Panc1 (cell line): Measurements from ENCODE around the gene RASSF4. TPM values are rescaled to one million over a fixed set of nuclear protein-coding genes. Genes with fewer than 3 reads are reported as not detected.

Source experiments
- ATAC-seq: fragments of 200-7000 bp; cut with Tn5 transposase; 2 replicates; pipeline ENCODE4 v1.9.1; 2020; ENCODE audit warnings: mild to moderate bottlenecking, moderate library complexity
- BruUV-seq: library from RNA; stranded (reverse); fragments of 400-500 nt; replicated peaks from 2 replicates; lab custom pipeline; 2021; lab: Mats Ljungman, UMichigan
- CTCF ChIA-PET: fragments of 300-600 bp; sonication (Branson Sonifier 250); formaldehyde crosslinking; loops from one replicate; lab custom pipeline; 2022; ENCODE audit warnings: antibody characterized with exemption; lab: Charles Lee
- POLR2A ChIA-PET: fragments of 300-600 bp; sonication (Branson Sonifier 250); formaldehyde crosslinking; loops from one replicate; lab custom pipeline; 2022; ENCODE audit warnings: antibody characterized with exemption; lab: Charles Lee
- DNase-seq: peaks from one replicate; pipeline ENCODE4 v3.0.0-alpha.2; 2010; ENCODE audit warnings: low read depth, low spot score
- H3K27ac ChIP-seq: 2 replicates; pipeline ENCODE4 v1.5.1; 2011; ENCODE audit warnings: mild to moderate bottlenecking, low read length, inconsistent platforms
- H3K27me3 ChIP-seq: fragments of 200-500 bp; sonication (Bioruptor generic); 2 replicates; pipeline ENCODE4 v1.6.0; 2014; ENCODE audit warnings: low read length, inconsistent platforms; ENCODE audit not compliant: control insufficient read depth, insufficient read depth
- H3K36me3 ChIP-seq: fragments of 200-500 bp; sonication (Bioruptor generic); 2 replicates; pipeline ENCODE4 v1.5.1; 2014; ENCODE audit warnings: inconsistent platforms, mild to moderate bottlenecking, low read length, moderate library complexity; ENCODE audit not compliant: control insufficient read depth, insufficient read depth
- H3K4me1 ChIP-seq: 2 replicates; pipeline ENCODE4 v1.5.1; 2011; ENCODE audit warnings: inconsistent platforms, mild to moderate bottlenecking, low read length, moderate library complexity; ENCODE audit not compliant: control insufficient read depth, insufficient read depth
- H3K4me3 ChIP-seq, 2 experiments: 2 replicates each; pipeline ENCODE4 v1.5.1; 2011 to 2012; ENCODE audit warnings: low read depth in 2 of 2, low read length in 2 of 2, mild to moderate bottlenecking in 2 of 2, inconsistent platforms in 1 of 2, moderate library complexity in 1 of 2
- H3K9me3 ChIP-seq: fragments of 200-500 bp; sonication (Bioruptor generic); 2 replicates; pipeline ENCODE4 v1.5.1; 2014; ENCODE audit warnings: low read depth, mild to moderate bottlenecking, inconsistent platforms, low read length, moderate library complexity; ENCODE audit not compliant: control insufficient read depth, insufficient read depth
- POLR2AphosphoS5 ChIP-seq: IDR thresholded peaks from 2 replicates; pipeline ENCODE4 v1.6.1; 2012; ENCODE audit warnings: mild to moderate bottlenecking, low read depth, low read length, moderate library complexity
- REST ChIP-seq, 2 experiments: IDR thresholded peaks; 2 replicates each; pipeline ENCODE4 v1.6.1; 2011 to 2012; ENCODE audit warnings: low read depth in 2 of 2, control low read depth in 1 of 2, low read length in 1 of 2, mild to moderate bottlenecking in 1 of 2, moderate library complexity in 1 of 2; ENCODE audit not compliant: insufficient read depth in 1 of 2
- SIN3A ChIP-seq: IDR thresholded peaks from 2 replicates; pipeline ENCODE4 v1.6.1; 2012; ENCODE audit warnings: low read depth, mild to moderate bottlenecking, low read length, moderate library complexity, borderline replicate concordance; ENCODE audit not compliant: insufficient read depth
- TCF7L2 ChIP-seq: IDR thresholded peaks from 2 replicates; pipeline ENCODE4 v1.6.1; 2011; ENCODE audit warnings: mild to moderate bottlenecking, low read depth, low read length, inconsistent platforms
- in situ Hi-C: cut with HindIII; loops from 2 replicates; pipeline ENCODE4 v1.10.0; 2016; ENCODE audit warnings: low sequenced_read_pairs, low pct_unique_long_range_greater_than_20kb
- intact Hi-C: fragments of 100-400 bp; cut with micrococcal nuclease; formaldehyde crosslinking; loops from one replicate; pipeline ENCODE4 v1.10.0; 2022; ENCODE audit not compliant: unreplicated experiment
- total RNA-seq: library from RNA; stranded (reverse); gene quantifications from one replicate; pipeline ENCODE4 v1.2.1, GENCODE V29; 2021; ENCODE audit not compliant: unreplicated experiment
- TF ChIP-seq, protein P1 (sequence below): fragments of 450-650 bp; IDR thresholded peaks from 2 replicates; pipeline ENCODE4 v1.5.1; 2017; ENCODE audit warnings: mild to moderate bottlenecking

The RASSF4 gene
- total RNA-seq, 1 experiment from 2014 or later: 13.9 TPM

GRCh38 chr10:44972874-44973306, 13.3 kb downstream of the RASSF4 start:
- TF ChIP-seq SIN3A (no peak), TCF7L2 (no peak), POLR2AphosphoS5 (no peak), REST (IDR thresholded peaks at IDR 0.05; ENCODE audit: insufficient read depth in 1 of 2, low read depth in 2 of 2, low read length in 1 of 2) (no peak)
- TF ChIP-seq, protein P1, sequence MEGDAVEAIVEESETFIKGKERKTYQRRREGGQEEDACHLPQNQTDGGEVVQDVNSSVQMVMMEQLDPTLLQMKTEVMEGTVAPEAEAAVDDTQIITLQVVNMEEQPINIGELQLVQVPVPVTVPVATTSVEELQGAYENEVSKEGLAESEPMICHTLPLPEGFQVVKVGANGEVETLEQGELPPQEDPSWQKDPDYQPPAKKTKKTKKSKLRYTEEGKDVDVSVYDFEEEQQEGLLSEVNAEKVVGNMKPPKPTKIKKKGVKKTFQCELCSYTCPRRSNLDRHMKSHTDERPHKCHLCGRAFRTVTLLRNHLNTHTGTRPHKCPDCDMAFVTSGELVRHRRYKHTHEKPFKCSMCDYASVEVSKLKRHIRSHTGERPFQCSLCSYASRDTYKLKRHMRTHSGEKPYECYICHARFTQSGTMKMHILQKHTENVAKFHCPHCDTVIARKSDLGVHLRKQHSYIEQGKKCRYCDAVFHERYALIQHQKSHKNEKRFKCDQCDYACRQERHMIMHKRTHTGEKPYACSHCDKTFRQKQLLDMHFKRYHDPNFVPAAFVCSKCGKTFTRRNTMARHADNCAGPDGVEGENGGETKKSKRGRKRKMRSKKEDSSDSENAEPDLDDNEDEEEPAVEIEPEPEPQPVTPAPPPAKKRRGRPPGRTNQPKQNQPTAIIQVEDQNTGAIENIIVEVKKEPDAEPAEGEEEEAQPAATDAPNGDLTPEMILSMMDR: no peak
- BruUV-seq: no TSS peak
- intact Hi-C loops: no loop called here
- Histone ChIP-seq H3K36me3 (no peaks in the 10 kb centered on the region), H3K27me3 (no peaks in the 10 kb centered on the region), H3K4me3 (no peak overlapping the region), H3K27ac (no peak overlapping the region; the same call in 1 of the 2 replicates), H3K4me1 (peaks cover 42% of the 10 kb centered on the region), H3K9me3 (no peaks in the 10 kb centered on the region)
- in situ Hi-C loops: no loop called here
- DNase-seq (no peak), ATAC-seq (no peak)
- CTCF ChIA-PET: interaction anchor here (0.8 kb wide), 1 partner anchor 39 kb away, joined by 3 read pairs; no protein-coding TSS in a partner anchor
- POLR2A ChIA-PET: no interaction called here

DNA sequence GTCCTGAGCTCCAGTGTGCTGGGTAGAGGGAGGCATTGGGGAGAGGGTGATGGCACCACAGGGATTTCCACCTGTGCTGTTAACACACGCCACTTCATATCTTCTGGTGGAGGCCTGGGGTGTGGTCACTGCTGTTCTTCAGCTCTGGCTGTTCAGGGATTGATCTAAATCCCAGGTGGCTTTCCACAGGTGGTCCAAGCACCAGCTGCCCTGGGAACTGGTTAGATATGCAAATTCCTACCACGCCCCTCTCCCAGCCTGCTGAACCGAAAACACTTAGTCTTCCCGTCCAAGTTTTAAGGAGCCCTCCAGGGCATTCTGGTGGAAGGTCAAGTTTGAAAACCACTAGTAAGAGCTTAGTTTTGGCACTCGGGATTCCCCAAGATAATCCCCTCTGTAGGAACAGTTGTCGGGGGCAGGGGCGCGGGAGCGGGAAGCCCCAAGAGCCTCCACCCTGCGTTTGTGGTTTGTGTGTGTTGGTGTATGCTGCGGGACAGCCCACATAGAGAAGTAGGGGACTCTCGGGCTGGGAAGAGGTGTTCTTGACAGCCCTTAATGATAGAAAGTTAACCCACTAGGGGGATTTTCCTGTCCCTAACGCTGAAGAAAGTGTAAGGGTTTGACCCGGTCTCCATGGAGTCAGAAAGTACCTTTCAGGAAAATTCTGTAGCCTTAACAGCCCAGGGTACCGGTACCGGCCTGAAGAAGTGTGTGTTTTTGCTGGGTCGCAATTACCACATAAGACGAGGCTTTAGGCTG, 13.9 kb downstream of the RASSF4 start:
- no peaks in the 10 kb centered on the region for H3K27me3 ChIP-seq
- H3K36me3 ChIP-seq: no peaks in the 10 kb centered on the region
- no TSS peak for BruUV-seq
- ATAC-seq (no peak), DNase-seq (no peak)
- in situ Hi-C loops: no loop called here
- CTCF ChIA-PET: interaction anchor here (0.8 kb wide), 1 partner anchor 40 kb away, joined by 3 read pairs; no protein-coding TSS in a partner anchor
- POLR2A ChIA-PET: no interaction called here
- intact Hi-C loops: loop anchor here (2.0 kb wide), 1 partner anchor 41 kb away; no protein-coding TSS in a partner anchor
- peak overlapping the region; percentile 96 for H3K27ac ChIP-seq
- H3K4me1 ChIP-seq: peaks cover 43% of the 10 kb centered on the region
- H3K9me3 ChIP-seq: no peaks in the 10 kb centered on the region
- no peak for TF ChIP-seq POLR2AphosphoS5
- TF ChIP-seq SIN3A: no peak
- H3K4me3 ChIP-seq: no peak overlapping the region
